ENCODE data around the gene DDX4.

Gene DDX4

DNA sequence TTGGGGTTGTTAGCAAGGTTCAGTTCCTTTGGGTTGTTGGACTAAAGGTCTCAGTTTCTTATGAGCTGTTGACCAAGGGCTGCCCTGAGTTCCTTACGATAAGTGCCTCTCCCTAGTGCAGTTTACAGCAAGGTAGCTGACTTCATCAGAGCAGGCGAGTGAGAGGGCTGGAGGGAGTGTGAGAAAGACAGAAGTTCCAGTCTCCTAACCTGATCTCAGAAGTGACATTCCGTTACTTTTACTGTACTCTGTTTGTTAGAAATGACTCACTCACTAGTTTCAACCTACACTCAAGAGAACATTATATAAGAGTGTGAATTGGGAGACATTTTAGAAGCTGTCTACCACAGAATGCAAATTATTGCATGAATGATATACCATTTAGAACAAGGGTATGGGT lies 92.1 kb downstream of the DDX4 start:
- FAIRE-seq: no peak

DNA sequence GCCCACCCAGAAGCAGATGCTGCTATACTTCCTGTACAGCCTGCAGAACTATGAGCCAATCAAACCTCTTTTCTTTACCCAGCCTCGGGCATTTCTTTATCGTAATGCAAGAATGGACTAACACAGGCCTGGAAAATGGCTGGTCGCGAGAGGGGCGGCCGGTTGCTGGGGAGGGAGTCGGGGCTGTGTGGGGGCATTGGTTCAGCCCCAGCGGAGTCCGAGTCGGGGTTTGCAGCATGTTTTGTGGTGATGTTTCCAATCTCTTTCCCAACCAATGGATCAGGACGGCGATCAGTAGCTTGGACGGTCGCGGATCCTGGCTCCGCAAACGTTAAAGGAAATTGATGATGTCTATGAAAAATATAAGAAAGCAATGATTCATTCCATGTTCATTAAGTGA lies 94.6 kb downstream of the DDX4 start:
- no peak for FAIRE-seq

DNA sequence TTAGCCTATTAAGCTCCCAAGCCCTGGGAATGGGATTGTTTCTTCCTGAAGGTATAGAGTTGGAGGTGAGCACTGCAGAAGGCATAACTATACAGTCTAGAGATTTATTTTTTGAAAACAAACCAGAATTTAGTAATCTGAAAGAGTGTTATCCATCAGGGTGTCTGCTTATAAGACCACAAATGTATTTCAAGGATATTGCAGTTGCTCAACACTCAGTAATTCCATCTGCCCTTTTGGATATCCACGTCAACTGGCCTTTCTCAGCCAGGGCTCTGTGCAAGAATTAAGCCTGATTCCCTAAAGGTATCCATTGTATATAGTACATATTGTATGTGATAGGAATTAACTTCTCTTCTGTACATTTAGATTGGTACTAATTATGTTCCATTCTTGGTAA lies 98.3 kb downstream of the DDX4 start:
- FAIRE-seq: no peak

DNA sequence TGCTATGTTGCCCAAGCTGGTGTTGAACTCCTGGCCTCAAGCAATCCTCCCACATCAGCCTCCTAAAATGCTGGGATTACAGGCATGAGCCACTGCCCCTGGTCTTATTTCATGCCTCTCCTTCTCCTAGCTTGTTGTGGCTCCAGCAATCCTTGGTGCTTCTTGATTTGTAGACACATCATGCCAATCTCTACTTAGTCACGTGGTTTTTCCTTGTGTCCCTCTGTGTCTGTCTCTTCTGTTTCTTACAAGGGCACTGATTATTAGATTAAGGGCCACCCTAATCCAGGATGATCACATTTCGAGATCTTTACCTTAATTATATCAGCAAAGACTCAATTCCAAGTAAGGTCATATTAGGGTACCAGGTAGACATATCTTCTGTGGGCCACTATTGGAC lies 104.1 kb downstream of the DDX4 start:
- no peak for FAIRE-seq

DNA sequence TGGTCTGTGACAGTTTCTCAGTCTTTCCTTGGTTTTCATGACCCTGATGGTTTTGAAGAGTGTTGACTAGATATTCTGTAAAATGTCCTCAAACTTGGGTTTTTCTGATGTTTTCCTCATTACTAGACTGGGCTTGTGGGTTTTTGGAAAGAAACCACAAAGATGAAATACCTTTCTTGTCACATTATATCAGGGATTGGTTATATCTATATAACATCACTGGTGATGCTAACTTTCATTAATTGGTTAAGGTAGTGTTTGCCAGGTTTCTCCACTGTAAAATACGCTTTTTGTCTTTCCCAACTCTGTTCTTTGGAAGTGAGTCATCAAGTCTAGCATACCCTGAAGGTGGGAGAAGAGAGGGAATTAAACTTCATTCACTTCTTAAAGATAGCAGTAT lies 110.0 kb downstream of the DDX4 start:
- FAIRE-seq: no peak

- no peak for FAIRE-seq
Measured at GRCh38 chr5:55848783-55849182, 110.9 kb downstream of the DDX4 start.

GRCh38 chr5:55850839-55851674 lies 113.2 kb downstream of the DDX4 start, which contains the start of gene IL31RA:
TSS of gene IL31RA (plus strand) at chr5:55851357. CDS start at chr5:55851571, 214 bp downstream.
- FAIRE-seq: no peak

DNA sequence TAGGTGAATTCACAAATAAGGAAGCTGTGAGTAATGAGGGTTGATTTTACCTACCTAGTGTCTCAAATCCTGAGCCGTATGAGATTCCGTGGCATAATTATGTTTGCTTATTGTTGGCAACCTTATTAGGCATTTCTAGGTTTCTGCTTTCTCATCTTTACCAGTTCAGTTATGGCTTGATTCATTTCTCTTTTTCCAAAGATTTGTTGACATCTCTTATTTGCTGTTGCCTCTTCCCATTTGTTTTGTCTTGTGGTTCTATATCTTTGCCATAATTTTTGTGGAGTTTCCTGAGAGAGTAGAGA lies 113.8 kb downstream of the DDX4 start:
- no peak for FAIRE-seq

DNA sequence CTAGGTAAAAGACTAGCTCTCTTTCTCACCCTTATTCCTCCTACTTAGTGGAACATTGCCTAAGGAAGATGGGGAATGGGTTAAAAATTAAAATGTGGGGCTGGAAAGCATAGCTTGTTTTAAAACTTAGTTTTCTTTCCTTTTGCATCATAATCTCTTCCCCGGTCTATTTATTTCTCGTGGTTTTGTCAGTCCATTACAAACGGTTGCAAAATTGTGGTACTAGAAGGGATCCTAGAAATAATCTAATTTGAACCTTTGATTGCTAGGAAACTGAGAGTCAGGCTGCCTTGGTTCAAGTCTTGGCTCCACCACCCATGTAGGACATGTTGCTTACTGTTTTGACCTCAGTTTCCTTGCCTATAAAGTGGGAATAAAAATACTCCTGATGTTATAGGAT lies 114.6 kb downstream of the DDX4 start:
- FAIRE-seq: no peak

DNA sequence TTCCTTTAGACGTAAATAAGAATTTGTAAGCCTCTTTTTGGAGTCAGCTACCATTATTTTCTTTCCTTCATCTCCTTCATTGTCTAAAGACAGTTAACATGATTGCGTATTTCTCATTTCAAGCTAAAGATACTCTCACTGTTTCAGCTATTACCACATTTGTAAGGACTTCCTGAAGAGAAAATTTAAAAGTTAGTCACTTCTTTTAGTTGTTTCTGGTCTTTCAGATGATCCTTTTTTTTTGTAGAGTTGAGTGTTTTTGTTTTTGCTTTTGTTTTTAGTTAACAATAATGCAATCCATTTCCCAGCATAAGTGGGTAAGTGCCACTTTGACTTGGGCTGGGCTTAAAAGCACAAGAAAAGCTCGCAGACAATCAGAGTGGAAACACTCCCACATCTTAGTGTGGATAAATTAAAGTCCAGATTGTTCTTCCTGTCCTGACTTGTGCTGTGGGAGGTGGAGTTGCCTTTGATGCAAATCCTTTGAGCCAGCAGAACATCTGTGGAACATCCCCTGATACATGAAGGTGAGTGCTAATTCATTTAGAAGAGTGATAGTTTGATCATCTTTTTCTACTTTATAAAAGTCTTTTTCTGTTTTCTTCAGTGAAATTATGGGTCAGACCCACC lies 115.3 kb downstream of the DDX4 start:
- no peak for FAIRE-seq

DNA sequence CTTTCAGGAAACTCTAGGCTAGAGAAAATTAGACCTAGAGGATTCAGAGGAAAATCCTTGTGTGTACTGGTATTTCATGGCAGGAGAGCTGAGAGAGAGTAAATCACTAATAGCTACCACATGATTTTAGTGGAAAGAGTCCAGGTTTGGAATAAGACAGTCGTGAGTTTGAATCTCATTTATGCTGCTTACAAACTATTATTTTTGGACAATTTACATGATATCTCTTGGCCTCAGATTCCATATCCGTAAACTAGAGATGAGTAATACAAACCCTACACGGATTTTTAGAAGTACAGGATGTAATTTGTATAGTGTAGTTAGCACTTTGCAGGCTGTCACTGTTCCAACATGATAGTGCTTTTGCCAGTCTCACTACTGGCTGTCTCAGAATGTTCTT lies 116.0 kb downstream of the DDX4 start:
- no peak for FAIRE-seq

DNA sequence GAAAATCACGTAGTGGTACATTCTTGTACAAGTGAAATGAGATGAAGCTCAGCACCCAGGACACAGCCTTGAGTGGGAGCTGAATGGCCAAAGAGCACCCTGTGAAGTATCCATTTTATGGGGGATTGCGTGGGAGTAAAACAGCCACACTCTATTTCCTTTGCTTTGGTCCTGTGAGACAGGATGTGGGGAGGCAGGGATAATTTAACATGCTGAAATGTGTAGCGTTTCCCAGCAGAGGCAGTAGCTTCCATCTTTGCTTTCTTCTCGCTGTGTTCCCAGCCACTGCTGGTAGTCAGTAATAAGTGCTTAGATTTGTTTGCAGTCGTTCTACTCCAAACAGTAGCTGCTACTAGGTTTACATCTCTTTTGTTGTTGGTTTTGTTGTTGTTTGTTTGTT lies 117.6 kb downstream of the DDX4 start:
- no peak for FAIRE-seq

- no peak for FAIRE-seq
Measured at GRCh38 chr5:55856516-55857246, 118.8 kb downstream of the DDX4 start.

DNA sequence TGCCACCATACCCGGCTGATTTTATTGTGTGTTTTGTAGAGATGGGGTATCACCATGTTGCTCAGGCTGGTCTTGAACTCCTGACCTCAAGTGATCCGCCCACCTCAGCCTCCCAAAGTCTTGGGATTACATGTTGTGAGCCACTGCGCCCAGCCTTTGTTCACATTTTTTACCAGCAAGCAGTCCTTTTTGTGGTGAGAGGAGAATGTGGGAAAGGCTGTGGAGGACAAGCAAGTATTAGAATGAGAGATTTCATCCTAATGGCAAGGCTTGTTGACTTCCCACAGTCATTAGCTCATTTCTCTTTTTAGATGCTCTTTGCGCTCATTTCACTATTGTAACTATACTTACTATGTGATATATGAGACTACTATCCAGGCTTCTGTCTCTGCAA lies 119.4 kb downstream of the DDX4 start:
- FAIRE-seq: no peak

- no peak for FAIRE-seq
Measured at GRCh38 chr5:55858104-55858503, 120.2 kb downstream of the DDX4 start.

DNA sequence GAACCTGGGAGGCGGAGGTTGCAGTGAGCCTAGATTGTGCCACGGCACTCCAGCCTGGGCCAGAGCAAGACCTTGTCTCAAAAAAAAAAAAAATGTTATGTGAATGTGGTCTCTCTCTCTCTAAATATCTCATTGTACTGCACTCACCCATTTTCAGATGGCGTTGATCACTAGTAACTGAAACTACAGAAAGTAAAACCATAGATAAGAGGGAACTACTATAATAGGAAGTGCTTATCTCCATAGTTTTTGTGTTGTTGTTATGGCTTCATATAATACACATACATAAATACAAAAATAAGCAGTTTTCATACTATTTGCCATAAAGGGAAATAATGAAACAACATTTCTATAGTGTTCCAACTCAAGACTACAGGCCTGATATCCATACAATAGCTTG lies 122.4 kb downstream of the DDX4 start:
- FAIRE-seq: no peak

DNA sequence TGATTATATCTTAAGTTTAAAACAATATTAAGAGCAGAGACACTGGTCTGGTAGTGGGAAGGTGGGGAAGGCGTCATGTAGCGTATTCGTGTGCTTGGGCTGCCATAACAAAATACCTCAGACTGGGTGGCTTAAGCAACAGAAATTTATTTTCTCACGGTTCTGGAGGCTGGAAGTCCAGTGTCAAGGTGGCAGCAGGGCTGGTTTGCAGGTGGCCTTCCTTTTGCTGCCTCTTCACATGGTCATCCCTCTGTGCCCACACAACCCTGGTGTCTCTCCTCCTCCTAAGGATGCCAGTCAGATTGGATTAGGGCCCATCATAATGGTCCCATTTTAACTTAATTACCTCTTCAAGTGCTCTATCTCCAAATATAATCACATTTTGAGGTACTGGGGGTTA lies 122.8 kb downstream of the DDX4 start:
- no peak for FAIRE-seq

DNA sequence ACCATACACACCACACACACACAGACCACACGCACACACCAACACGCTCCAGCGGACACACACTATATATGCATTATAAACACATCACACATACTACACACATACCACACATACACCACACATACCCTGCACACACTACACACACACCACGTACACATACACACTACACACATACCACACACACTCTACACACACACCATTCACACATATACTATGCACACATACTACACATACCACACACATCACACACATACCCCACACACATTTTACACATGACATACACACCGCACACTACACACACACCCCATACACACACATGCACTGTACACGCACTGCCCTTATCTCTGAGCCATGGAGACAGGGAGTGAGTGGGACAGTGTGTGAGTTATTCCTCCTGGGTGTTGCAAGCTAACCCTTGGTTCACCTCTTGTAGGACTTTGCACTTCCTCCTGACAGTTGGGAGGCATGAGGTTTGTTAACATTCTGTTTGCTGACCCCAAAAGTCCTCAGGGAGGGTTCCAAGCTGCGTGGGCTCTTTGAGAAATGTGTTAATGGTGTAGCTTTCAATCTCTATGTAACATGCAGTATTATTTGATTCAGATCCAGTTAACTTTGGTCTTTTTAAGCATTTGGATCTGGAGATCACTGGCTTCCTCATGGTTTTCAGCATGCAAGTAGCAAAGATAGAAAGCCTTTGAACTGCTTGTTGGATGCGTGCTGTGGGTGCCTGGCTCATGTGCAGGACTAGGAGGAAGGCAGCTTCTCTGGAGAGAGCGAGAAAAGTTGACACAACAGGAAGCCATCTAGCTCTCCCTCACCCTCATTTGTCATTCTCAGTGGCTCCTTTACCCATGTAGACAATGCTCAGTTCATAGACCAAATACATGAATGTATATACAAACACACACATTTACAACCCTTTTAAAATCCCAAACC lies 127.0 kb downstream of the DDX4 start:
- no peak for FAIRE-seq

DNA sequence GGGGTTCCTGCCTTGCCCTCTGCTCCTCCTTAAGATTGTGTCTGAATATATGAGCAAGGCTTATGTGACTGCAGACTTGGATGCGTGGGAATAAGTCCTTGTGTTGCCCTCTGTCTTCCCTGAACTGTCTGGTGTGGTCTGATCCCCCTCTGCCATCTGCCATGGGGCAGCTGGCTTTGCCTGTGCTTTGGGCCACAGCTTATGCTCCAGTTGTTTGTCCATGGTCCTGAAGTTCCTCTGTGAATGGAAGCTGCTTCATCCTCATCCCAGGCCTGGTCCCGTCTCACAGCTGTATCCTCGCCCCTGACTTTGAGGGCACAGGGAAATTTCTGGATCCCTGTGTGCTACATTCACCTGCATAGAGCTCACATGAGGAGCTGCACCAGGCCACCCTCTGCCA lies 128.0 kb downstream of the DDX4 start:
- FAIRE-seq: no peak

DNA sequence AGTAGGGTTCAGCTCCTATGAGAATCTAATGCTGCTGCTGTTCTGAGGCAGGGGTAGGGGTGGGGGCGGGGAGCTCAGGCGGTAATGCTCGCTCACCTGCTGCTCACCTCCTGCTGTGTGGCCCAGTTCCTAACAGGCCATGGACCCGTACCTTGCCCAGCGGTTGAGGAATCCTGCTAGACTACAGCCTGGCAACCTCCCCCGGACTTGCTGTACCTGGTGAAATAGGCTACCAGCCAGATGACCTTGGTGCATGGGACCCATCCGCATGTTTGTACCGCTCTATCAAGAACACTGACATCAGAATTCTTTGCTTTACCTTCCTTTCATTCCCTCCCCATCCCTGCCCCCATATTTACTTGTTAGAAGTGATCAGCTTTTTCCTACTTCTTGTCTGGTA lies 128.6 kb downstream of the DDX4 start:
- no peak for FAIRE-seq
